ENCODE data around the gene ABCC2. TPM values are rescaled to one million over a fixed set of nuclear protein-coding genes. Genes with fewer than 3 reads are reported as not detected.

ABCC2 gene
- total and polyA plus RNA-seq, 8 donors: under 0.01 to 6.8 (median 0.58) TPM

GRCh38 chr10:99793819-99794218 is 11.4 kb downstream of the ABCC2 start:
- Histone ChIP-seq H3K4me3 (no peak overlapping the region), H3K36me3 (peaks cover 0 to 15% (median 4%) of the 10 kb centered on the region in 4 donors), H3K27me3 (no peaks in the 10 kb centered on the region), H3K4me1 (peaks cover 0 to 6% (median 2%) of the 10 kb centered on the region in 4 donors), H3K9me3 (no peaks in the 10 kb centered on the region), H3K27ac (no peak overlapping the region)
- no peak for DNase-seq
- intact Hi-C loops (cut with DNase I; ENCODE audit: low total_unique reads): no loop called here
- 94 to 96% (median 95%) methylated on average over 4 of the region's 4 CpGs for WGBS, 5 donors
- TF ChIP-seq EP300 (IDR thresholded peaks at IDR 0.05): no peak
- TF ChIP-seq POLR2AphosphoS5 (IDR thresholded peaks at IDR 0.05): no peak
- TF ChIP-seq, protein P1, sequence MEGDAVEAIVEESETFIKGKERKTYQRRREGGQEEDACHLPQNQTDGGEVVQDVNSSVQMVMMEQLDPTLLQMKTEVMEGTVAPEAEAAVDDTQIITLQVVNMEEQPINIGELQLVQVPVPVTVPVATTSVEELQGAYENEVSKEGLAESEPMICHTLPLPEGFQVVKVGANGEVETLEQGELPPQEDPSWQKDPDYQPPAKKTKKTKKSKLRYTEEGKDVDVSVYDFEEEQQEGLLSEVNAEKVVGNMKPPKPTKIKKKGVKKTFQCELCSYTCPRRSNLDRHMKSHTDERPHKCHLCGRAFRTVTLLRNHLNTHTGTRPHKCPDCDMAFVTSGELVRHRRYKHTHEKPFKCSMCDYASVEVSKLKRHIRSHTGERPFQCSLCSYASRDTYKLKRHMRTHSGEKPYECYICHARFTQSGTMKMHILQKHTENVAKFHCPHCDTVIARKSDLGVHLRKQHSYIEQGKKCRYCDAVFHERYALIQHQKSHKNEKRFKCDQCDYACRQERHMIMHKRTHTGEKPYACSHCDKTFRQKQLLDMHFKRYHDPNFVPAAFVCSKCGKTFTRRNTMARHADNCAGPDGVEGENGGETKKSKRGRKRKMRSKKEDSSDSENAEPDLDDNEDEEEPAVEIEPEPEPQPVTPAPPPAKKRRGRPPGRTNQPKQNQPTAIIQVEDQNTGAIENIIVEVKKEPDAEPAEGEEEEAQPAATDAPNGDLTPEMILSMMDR (IDR thresholded peaks at IDR 0.05): no peak

- Histone ChIP-seq H3K27ac (no peak overlapping the region), H3K4me1 (no peaks in the 10 kb centered on the region), H3K27me3 (no peaks in the 10 kb centered on the region), H3K9me3 (no peaks in the 10 kb centered on the region), H3K36me3 (peaks cover 0 to 15% (median 4%) of the 10 kb centered on the region in 4 donors), H3K4me3 (no peak overlapping the region)
- intact Hi-C loops (cut with DNase I; ENCODE audit: low total_unique reads): no loop called here
- DNase-seq: no peak
- TF ChIP-seq POLR2A (IDR thresholded peaks at IDR 0.05): no peak
- TF ChIP-seq, protein P1 (IDR thresholded peaks at IDR 0.05): no peak
- TF ChIP-seq POLR2AphosphoS5 (IDR thresholded peaks at IDR 0.05): no peak
- TF ChIP-seq EP300 (IDR thresholded peaks at IDR 0.05): no peak
- 86 to 97% (median 90%) methylated on average over 6 of the region's 6 CpGs for WGBS, 5 donors
Measured at GRCh38 chr10:99796928-99797327, 14.5 kb downstream of the ABCC2 start.

DNA sequence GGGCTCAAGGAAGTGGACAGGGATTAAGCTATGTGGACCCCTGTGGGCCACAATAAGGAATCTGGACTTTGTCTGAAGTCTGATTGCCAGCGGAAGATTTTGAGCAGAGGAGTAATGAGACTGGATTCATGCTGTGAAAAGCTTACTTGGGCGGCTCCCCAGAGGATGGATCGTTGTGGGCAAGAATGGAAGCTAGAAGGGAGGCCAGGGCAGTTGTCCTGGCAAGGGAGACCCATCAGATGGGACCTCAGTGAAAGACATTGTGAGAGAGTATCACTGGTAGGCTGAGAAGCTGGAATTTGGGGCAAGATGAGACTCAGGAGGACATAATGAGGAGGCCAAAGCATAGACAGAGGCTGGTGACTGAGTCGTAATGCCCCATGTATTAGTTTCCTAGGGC is 15.6 kb downstream of the ABCC2 start:
- no peak for DNase-seq
- intact Hi-C loops (cut with DNase I; ENCODE audit: low total_unique reads): no loop called here

GRCh38 chr10:99798920-99799319 is 16.5 kb downstream of the ABCC2 start:
- H3K36me3 ChIP-seq: peaks cover 0 to 9% (median 4%) of the 10 kb centered on the region in 4 donors
- H3K9me3 ChIP-seq: no peaks in the 10 kb centered on the region
- H3K4me3 ChIP-seq: no peak overlapping the region
- no peak overlapping the region for H3K27ac ChIP-seq
- no peak for DNase-seq
- intact Hi-C loops (cut with DNase I; ENCODE audit: low total_unique reads): no loop called here
- H3K4me1 ChIP-seq: no peaks in the 10 kb centered on the region
- TF ChIP-seq EP300 (IDR thresholded peaks at IDR 0.05) (no peak), POLR2A (IDR thresholded peaks at IDR 0.05) (no peak), POLR2AphosphoS5 (IDR thresholded peaks at IDR 0.05) (no peak)
- TF ChIP-seq, protein P1 (IDR thresholded peaks at IDR 0.05): no peak
- H3K27me3 ChIP-seq: no peaks in the 10 kb centered on the region
- 67 to 84% (median 76%) methylated on average over 3 of the region's 3 CpGs for WGBS, 5 donors

More for the DNA sequence above, 15.6 kb downstream of the ABCC2 start:
- Histone ChIP-seq H3K9me3 (no peaks in the 10 kb centered on the region), H3K36me3 (peaks cover 0 to 15% (median 4%) of the 10 kb centered on the region in 4 donors), H3K27ac (no peak overlapping the region), H3K4me3 (no peak overlapping the region), H3K27me3 (no peaks in the 10 kb centered on the region), H3K4me1 (no peaks in the 10 kb centered on the region)
- WGBS, 5 donors: 87 to 95% (median 91%) methylated on average over 4 of the region's 4 CpGs
- TF ChIP-seq, protein P1 (IDR thresholded peaks at IDR 0.05): no peak
- TF ChIP-seq EP300 (IDR thresholded peaks at IDR 0.05): no peak
- TF ChIP-seq POLR2AphosphoS5 (IDR thresholded peaks at IDR 0.05): no peak
- TF ChIP-seq POLR2A (IDR thresholded peaks at IDR 0.05): no peak
